NCI-H187 treated with DMSO at 0.1 percent for 48 hours (cell line): Measurements from ENCODE around the gene PDIA6.
"Not testable (repeated sequence)": the region's sequence is repeated elsewhere in the genome, so short reads cannot be mapped to it uniquely, and the experiment has no call there.

ENCODE experiments used
- DNase-seq: peaks from one replicate; lab custom pipeline; 2025; lab: John Stamatoyannopoulos, UW

PDIA6 gene

DNA sequence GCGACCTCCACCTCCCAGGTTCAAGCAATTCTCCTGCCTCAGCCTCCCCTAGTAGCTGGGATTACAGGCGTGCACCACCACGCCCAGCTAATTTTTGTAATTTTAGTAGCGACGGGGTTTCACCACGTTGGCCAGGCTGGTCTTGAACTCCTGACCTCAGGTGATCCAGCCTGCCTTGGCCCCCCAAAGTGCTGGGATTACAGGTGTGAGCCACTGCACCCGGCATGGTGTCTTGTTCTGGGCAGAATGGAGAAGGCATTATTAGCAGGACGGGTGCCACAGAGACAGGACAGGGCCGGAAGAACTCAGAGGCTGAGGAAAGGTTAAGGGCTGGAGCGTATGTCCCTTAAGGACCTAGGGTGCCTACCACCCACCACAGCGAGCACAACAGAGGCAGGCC lies 31.8 kb downstream of the PDIA6 start:
- not testable (repeated sequence) for DNase-seq

DNA sequence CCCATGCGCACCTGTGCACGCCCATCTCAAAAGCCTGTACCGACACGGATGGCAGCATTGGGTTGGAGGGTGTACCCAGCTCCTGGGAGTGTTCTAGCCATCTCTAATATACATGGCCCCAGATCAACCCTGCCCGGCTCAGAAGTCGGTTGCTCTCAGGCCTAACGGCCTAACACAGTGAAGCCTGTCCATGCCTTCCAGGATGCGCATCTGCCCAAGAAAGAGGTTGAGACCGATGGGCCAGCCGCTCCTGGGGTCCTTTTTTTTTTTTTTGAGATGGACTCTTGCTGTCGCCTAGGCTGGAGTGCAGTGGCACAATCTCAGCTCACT lies 32.1 kb downstream of the PDIA6 start:
- no peak for DNase-seq

DNA sequence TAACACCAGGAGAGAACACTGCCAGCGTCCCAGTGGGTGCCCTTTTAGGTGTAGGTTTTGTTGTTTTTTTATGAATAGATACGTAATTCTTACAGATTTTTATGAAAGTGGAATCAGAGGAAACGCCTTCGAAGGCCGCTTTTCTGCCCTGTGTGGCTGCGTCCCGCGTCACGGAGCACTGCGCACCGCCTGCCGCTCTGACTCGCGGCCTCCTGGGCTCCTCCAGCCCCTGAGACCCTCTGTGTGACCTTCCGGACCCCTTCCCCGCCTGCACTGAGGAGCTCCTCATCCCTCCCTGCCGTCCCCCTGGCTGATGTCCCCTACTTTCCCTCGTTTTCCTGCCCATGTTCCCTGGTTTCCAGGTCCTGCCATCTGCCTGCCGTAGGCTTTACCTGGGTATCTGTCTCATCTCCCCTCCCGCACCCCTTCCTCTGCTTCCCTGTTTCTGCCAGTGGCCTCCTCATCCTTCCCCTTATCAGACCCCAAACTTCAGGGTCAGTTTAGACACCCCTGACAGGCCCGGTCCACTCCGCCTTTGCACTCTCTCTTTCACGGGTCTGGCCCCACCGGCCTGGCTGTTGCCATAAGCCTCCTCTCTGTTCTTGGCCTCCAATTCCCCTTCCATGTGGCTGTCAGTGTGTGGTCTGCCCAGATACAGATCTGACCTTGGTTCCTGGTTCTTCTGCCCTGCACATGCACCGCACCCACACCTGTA lies 32.7 kb downstream of the PDIA6 start:
- DNase-seq = no peak

DNA sequence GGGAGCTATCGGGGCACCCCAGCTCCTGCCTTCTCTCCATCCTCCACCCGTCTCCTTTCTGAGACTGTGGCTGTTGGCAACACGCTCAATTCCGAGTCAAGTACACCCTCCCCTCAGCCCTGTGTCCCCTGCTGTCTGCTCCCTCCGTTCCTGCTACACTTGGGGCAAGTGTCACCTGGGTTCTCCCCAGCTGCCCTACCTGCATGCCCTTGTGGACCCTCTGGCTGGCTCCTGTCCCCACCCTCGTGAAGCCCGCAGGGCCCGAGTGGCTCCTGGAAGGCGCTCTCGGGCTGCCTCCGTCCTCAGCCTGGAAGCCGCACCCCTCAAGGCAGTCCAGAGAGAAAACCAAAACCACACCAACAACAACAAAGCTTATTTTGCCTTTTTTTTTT lies 33.9 kb downstream of the PDIA6 start:
- no peak for DNase-seq

DNA sequence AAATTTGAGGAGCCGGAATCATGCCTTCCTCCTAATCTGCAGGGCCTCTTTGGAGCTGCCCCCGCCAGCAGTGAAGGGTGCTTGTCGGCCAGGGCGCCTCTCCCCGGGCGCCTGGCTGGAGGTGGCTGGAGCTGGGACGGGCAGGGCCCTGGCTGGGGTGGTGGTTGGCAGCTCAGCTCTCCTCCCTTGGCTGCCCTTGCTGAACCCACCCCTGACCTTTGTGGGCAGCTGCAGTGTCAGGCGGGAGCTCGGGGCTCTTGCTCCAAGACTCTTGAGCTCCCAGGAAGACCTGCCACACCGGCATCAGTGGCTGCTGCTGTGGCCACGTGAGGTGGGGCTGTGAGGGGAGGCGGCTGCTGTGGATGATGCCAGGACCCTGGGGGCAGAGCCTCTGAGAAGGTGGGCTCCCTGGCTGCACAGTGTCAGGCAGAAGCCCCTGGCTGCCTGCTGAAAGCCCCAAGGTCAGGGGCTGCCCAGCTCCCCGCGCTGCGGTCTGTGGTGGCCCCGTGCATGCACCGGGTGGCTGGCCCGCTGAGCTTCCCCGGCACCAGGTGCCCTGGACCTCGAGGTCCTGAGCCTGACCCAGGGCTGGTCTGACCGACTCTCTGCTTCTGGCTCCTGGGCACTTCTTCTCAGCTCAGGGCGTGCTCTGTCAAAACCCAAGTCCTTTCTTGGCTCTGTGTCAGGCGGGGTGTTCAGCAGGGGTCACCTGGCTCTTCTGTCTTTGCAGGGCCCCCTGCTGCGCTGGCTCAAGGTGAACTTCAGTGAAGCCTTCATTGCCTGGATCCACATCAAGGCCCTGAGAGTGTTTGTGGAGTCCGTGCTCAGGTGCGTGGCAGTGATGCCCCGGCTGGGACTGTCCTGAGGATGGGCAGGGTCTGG lies 34.5 kb downstream of the PDIA6 start:
- DNase-seq = no peak

DNA sequence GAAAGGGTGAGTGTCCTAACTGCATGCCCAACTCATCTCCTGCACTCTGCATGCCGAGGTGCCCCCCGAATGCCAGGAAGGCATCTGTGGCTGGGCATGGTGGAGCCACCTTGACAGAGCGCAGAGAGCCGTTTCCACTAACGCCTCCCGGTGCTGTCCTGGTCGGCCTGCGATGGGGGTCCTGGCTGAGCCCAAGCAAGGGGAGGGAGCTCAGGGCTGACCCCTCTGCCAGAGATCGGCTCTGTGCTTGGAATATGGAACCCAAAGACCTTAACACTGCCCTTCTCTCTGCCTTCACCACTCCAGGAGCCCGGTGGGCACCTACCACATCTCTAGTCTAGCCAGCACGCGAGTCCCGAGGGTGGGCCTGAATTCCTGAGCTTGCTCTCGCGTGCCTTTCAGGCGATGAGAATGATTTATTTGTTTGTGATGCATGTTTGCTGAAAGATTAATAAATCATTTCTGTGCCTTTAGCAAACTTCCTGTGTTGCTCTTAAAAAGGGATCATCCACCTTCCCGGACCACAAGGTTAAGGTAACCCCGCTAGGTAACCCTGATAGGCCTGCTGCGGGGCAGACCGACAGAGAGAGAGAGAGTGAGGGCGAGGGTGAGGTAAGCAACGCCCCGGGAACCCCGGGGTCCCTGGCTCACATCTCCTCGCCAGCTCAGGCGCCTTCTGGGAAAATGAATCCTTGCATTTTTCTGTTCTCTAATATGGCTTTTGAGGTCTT lies 35.3 kb downstream of the PDIA6 start:
- no peak for DNase-seq

DNA sequence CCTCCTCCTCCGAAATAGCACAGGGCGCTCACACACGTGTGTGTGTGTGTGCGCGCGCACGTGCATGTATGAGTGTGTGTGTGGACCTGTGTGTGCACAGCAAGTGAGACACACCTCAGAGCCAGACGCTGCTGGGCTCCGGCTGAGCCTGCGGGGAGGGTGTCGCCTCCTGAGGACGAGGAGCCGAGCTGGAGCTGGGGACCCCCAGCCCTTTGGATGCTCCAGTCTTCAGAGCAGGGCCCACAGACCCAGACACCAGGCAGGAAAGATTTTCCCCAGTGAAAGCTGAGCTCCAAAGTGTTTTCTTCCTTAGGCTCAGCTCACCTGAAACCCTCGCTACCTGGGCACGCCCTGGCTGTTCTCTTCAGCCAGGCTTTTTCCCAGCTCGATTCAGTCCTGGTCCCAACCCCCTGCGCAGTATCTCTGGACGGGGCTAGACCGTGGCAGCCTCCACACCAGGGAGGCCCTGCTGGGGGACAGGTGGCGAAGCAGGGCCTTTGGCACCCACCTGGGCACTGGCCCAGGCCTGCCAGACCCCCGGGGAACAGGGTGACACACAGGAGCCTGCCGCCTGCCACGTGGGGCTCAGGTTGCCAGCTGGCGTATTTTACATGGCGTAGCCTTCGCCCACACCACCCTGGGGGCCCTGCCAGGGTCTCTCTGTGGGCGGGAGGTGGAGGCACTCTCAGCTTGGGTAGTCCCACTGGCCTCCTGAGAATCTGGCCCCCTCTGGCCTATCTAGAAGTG lies 36.2 kb downstream of the PDIA6 start:
- DNase-seq = no peak

DNA sequence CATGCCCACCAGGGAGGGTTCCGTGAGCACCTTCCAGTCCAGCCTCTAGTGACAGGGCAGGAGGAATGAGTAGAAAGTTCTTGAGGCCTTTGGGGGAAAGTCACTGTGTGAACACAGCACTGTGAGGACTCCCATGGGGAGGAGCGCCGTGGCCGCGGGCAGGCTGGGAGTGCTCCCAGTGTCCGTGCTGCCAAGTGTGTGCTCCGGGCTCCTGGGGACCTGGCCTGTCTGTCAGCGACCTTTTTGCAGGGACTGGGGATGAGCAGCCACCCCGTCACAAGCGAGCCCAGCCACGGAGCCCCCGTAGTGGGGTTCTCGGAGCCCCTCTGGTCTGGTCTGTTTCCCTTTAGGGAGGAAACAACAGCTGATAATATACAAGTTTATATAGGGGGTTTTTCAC lies 36.8 kb downstream of the PDIA6 start:
- DNase-seq = no peak

DNA sequence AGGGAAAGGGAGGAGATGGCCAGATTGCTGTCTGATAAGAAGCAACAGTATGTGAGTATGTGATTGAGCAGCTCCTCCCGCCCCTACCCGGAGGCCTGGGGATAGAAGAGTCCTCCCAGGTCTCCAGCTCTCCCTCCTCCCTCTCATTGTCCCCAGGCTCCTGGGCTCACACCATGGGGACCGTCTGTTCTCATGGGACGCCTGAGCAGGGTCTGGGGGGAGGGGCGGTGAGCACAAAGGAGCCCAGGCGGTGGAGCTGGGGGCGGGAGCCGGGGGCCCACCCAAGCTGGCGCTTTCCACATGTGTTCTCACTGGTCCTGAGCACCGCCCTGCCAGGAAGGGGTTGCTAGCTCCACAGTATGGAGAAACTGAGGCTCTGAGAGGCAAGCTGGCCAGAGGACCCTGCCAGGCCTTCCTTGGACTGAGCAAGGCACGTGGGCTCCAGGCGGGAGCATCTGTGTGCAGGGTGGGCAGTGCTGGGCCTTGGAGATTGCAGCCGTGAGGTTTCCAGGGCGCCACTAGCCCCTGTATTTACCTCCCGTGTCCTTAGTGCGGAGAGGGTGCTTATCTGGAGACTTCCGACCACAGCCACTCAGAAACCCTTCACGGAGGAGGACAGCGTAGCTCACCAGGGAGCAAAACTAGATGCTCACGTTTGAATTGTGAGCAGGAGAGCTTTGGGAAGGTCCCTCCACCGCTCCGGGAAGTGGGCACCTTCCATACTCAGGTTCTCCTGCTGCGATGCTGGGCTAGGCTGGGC lies 37.4 kb downstream of the PDIA6 start:
- DNase-seq = no peak

DNA sequence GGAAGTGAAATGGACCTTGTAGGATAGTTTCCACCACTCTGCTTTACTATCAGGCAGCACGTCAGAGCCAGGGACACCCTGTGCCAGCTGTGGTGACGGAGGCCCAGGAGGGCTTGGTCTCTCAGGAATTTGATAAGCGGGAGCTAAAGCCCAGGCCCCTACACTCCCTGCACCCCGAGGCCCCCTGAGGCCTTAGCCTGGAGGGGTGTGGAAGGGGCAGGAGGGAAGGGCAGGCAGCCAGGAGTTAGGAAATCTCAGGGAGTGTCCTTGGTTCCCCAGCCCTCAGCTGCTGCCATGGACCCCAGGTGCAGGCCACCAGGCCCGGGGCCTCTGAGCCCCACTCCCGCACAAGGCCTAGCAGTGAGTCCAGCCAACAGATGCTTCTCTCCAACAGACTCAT lies 38.2 kb downstream of the PDIA6 start:
- no peak for DNase-seq

DNA sequence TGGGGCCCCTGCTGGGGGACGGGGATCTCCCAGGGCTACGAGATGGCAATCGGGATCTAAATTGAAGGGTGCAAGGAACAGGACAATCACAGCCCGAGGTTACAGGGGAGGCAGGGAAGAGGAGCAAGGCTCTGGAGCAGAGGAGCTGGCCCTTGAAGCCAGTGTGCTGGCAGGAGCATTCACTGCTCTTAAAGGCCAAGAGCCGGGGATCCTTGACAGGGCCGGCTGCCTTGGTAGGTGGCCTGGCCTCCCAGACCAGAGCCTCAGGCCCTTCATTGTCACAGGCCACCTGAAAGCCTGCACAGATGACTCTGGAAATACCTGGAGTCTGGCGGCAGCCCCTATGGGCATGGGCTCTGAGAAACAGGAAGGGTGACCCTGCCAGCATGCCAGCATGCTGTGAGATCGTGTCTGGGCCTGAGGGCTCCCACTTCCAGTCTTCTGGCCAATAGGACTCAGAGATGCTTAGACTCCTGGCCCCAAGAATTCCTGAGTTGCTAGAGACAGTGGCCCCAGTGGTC lies 38.7 kb downstream of the PDIA6 start:
- DNase-seq = no peak

DNA sequence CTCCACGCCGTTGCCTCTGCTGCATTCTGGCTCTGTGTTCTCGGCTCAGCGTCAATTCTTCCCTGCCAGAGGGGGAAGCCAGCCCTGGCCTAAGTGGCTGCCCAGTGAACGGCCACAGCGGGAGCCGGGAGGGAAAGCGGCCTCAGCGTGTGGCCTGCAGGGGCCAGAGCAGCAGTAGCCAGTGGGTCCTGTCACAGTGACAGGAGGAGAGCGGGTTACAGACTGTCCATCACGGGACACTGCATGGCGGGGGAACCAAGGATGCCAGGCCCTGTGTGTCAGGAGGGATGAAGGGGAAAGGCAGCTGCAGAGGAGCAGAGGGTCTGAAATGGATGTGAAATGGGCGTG lies 39.7 kb downstream of the PDIA6 start:
- DNase-seq = no peak

DNA sequence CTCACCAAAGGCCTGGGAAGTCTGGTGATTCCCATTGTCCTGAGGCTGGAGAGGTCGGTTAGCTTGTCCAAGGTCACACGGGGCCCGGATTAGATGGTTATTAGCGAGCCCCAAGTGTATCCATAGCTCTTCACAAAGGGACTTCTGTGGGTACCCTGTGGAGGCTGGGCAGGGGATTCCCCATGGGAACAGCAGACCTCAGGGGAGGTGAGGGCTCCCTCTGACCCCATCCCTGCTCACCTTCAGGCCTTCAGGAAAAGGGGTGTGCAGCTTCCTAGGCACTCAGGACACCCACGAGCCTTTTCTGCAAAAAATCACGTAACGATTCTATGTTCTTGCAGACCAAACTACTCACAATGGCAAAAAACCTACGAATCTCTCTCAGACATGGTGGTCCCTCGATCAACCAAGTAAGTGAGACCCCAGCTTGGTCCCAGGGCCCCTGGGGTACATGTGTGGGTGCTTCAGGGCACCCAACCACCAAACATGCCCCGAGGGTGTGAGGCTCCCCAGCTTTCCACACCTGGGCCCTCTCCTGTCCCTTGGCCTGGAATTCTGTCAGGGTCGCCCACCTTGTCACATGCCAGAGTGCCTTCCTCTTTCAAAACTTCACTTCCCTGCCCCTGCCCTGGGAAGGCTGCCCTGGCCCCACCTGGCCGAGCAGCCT lies 40.3 kb downstream of the PDIA6 start:
- DNase-seq = no peak

DNA sequence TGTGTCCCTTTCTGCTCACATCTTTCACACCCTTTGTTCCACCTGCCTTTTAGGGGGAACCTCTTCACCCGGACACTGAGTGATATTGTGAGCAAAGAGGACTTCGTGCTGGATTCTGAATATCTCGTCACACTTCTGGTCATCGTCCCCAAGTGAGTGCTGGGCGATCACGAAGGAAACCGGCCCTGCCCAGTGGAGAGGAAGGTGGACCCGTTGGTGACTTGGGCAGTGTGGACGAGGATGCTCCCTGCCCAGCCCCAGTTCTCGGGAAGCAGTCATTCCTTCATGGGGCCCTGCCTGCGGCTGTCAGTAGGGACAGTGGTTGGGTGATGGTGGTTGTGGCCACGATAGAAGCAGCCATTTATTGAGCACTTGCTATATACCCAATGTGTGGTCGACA lies 40.8 kb downstream of the PDIA6 start:
- no peak for DNase-seq

DNA sequence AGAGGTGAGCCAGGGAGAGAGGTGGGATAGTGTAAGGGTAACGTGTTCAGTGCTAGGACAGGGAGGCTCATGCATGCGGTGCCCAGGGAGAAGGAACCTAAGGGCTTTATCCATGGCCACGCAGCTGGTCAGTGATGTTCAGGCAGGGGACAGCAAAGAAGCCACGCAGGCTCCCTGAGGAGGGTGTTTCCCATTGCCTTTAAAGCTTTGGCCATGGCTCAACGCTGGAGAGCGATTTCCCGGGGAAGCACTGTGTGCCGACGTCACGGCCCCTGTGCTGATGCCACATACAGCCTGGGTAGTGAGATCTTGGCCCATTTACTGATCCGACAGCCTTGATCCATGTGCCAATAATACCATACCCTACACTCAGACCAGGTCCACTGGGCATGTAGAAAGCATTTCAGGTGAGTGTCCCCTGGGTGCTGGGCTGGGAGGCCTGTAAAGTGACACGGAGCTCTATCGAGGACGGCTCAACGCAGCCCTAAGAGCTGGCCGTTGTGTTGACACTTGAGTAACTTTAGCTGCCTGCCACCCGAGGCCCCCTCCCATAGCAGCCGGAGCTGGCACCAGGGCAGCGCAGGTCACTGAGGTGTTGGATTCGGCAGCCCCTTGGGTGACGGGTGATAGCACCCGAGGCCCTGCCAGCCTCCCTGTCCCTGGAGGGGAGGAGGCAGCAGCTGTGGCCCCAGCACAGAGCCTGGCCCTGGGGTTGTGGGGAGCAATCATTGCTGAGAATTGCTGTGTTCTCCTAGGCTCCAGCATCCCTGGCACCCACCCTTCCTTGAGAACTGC lies 41.4 kb downstream of the PDIA6 start:
- DNase-seq = no peak

DNA sequence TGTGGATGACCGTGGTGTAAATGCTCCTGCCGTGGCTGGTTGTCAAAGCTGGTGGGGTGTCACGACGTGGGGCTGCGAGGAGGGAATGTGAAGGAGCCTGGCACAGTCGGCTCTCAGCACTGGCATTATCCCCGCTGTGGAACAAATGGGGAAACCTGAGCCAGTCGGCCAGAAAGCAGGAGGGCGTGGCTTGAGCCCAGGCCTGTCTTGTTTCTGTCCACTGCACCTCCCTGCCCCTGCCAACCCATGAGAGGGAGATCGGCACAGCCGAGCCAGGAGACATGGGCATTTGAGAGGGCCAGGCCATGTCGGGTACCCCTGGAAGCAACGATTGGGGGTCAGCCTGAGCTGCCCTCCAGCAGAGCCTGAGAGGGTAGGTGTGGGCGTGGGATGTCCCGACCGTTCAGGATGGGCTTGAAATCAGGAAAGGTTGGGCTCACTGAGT lies 44.5 kb downstream of the PDIA6 start:
- no peak for DNase-seq

DNA sequence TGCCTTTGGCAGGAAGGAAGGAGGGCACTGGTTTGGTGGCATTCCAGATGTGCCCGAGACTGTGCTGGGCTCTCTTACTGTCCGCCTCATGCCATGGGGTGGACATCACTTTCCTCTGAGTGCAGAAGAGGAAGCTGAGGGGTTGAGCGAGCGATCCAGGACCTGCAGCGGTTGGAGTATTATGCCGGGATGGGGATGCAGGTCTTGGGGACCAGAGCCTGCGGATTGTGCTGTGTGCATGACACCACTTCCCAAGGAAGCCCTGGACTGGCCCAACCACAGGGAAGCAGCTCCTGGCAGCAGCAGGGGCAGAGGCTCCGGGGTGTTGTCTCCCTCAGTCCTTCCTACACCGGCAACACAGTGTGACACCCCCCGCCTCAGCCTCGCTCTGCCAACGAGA lies 46.7 kb downstream of the PDIA6 start:
- DNase-seq = no peak

DNA sequence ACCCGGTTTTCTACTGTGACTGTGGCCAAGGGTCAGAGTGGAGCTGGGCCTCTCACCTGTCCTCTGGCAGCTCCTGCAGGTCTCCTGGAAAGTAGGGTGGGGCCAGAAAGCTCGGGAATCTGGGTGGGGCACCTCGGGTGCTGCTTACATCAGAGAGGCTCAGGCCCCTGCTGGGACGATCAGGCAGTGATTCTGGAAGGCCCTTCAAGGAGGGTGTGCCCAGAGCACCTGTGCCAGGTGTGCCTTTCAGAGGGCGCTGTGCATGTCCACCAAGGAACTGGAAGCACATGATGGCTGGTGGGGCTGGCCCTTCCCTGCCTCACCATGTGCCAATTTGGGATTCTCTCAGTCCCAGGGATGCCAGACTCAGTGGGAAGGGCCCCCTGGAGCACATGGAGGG lies 47.1 kb downstream of the PDIA6 start:
- no peak for DNase-seq

DNA sequence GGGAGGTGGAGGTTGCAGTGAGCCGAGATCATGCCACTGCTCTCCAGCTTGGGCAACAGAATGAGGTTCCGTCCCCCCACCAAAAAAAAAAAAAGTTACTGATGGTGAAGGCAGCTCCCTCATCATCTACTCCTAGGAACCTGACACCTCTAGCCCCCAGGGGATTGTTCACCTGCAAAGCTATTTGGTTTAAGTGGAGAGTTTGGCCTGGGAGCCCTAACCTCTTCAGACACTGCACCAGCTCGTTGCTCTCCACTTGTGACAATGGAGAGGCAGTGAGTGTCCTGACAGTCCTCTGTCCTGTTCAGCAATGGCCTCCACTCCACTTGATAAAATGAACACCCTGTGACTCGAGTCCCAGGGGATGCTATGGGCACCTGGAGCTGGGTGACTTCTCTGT lies 47.7 kb downstream of the PDIA6 start:
- DNase-seq = no peak
